Kidney tubule cell (primary cell): ENCODE results near the gene SHC3.
A peak's percentile ranks its signal among the peaks of the same experiment; 100 is the strongest.

Experiments used
- DNase-seq: peaks from one replicate; pipeline ENCODE4 v3.0.0-alpha.2; 2018; ENCODE audit warnings: low spot score

Gene SHC3

GRCh38 chr9:89106224-89106851 is 72.3 kb downstream of the SHC3 start:
- no peak for DNase-seq

- no peak for DNase-seq
These were observed 73.8 kb downstream of the SHC3 start for GRCh38 chr9:89104821-89105220.

DNA sequence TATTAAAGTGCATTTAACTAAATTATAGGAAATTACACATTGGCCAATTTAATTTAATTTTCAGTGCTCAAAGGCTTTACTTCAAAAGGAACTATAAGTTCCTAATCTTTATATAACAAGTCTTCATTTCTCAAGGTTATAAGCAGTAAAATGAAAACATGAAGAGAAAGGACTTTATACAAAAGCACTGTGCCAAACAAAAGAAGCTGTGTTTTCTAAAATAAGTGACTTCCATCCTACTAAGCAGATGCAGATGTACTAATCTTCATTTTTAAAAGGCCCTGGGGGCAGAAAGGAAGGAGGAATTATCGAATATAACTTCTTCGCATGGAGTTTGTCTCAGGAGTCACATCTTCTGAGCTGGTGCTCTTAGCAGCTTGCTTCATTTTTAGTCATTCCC is 81.4 kb downstream of the SHC3 start:
- no peak for DNase-seq

- no peak for DNase-seq
These were observed 81.8 kb downstream of the SHC3 start for GRCh38 chr9:89096807-89097206.

DNA sequence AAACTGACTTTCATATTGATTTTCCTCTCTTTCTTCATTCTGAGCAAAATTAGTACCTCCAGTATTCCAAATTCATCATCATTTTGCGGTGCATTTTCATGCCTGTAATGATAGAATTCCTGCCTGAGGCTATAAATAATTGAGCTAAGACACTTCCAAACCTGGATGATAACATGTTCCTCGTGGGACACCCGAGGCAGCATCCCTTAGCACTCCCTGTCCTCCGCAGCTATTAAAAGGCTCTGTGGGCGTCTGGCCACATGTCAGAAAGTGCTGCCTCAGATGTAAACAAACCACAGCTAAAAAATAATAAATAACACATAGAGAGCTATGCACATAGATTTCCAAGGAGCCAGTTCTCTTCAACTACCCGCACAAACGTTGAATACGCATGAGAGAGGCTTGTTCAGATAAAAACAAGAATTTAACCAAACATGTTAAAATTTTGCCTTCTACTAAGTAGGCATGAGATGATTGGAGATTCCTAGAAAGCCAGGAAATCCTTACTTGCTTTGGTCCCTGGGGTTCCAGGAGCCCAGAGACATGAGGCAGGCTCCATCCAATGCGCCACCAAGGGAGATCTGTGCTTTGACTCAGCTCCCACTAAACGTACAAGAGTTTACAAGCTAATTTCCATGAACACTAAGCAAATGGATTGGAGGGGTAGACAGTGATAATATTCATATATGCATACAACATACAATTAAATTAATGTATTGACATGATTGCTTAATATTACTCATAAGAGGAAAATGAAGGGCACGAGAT is 82.7 kb downstream of the SHC3 start:
- no peak for DNase-seq

DNA sequence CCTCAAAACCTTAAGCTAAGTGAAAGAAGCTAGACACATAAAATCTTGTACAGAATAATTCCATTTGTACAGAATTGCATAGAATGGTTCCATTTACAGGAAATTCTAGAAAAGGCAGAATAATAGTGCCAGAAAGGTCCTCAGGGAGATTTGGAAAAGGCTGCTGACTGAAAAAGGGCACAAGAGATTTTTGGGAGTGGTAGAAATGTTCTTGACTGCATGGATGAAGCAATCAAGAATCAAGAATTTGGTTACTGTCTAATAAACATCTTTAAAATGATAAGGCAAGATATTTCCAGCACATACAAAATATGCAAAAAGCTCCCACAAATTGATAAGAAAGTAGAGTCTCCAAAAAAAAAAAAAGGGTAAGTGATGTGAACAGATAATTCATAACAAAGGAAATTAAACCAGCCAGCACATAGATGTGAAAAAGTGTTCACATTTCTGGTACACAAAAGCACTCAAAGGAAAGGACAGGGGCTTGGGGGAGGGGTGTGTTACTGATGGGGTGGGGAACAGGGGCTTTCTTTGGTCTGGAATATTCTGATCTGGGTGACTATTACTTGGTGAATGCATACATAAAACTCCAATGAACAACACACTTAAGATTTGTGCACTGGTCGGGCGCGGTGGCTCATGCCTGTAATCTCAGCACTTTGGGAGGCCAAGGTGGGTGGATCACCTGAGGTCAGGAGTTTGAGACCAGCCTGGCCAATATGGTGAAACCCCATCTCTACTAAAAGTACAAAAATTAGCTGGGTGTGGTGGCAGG is 85.2 kb downstream of the SHC3 start:
- no peak for DNase-seq

- DNase-seq = no peak
These were observed 89.4 kb downstream of the SHC3 start for GRCh38 chr9:89089176-89089575.

DNA sequence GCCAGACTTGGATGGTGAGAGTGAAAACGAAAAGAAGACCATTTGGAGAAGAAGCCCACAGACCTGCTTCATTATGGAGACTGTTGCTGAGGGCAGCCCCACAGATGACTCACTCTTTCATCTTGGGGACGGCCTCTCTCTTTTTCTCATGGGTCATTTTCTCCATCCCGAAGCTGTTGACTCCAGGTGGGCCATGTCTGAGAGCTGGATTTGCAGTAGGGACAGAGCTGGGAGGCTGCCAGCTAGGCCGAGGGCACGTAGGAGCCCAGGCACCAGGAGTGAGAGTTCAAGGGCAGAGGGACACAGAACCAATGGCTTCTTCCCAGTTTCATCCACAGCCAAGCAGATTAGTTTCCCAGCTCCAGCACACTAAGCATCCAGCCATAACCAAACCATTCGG is 95.0 kb downstream of the SHC3 start:
- DNase-seq = no peak

DNA sequence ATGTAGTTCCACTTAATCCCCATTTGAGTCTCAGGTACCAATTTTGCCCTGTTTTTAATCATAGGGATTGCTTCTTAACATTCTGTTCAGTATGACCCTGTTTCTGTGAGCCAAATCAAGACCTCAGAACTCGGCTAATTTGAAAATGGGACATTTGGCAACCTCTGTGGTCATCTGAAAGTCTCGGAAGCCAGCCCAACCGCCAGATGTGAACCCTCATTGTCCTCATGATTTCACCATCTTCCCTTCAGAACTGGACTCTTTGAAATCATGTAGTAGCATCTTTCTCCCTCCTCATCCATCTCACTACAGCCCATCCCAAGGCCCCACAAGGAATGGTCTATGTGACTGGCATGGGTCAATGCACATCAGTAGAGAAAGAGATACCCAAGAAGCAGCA is 98.4 kb downstream of the SHC3 start:
- no peak for DNase-seq

GRCh38 chr9:89079391-89079790 is 99.2 kb downstream of the SHC3 start:
- no peak for DNase-seq

DNA sequence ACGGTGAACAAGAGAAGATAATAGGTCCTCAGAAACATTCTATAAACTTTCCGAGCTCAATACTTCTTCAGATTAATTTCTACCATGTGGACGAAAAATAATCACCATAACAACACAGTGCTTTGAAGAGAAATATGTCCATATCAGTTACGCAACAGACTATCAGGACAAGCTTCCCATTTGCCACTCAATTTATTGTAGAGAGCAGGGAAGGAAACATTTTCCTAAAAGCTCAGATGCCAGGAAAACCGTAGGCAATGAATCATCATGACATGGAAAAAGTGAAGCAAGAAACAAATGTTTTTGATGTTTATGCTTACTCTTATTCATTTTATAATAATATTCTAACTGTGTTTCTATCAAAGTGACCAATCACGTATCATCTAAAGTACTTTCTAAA is 99.8 kb downstream of the SHC3 start:
- DNase-seq = no peak

DNA sequence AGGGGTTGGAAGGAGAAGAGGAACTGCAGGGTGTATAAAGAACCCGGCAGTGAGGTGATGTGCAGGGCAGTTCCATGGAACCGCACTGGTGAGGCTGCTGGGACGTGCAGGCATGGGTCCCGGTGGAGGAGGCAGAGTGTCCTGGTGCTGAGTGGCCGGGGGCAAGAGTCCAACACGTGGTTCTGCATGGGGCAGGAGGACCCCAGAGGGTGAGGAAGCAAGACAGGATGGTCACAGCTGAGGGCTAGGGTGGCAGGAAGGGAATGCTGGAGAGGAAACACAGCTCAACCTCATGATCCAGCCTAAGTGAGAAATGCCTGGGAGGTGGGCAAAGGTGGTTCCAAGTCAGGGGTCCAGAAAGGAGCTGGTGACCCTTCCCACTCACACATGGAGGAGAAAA is 100.2 kb downstream of the SHC3 start:
- DNase-seq = no peak

DNA sequence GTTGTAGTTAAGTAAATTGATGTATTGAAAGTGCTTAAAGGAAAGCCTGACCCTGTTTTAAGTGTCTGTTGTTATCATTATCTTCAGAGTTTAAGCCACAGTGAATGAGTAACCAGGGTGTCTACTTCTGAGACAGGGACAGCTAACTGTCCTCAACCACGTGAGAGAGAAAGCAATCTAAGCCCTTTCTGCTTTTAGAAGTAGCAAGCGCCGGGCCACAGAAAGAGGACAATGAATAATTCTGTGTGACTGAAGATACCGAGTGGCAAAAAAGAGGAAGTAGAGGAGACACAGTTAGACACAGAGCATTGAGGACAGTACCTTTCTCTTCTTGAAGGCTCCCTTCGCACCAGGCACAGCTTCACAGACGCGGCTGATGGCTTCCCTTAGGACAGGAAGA is 101.1 kb downstream of the SHC3 start:
- peak; percentile 48 for DNase-seq

DNA sequence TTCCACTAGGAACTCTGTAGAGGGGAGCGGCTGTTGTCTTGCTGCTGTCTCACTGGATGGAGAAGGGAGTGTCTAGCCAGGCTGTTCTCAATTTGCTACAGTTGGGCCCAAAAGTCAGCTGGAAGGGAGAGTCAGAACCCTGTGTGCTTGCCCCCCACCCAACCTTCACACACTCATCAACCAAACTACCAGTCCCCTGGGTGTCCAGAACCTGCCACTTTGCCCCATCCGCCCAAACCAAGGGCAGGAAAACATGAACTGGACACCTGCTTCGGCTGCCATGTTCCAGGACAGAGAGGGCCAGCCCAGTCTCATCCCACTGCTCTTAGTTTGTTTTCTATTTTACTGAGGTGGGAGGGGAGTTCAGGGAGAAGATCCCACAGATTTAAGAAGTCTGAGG is 105.2 kb downstream of the SHC3 start:
- no peak for DNase-seq

DNA sequence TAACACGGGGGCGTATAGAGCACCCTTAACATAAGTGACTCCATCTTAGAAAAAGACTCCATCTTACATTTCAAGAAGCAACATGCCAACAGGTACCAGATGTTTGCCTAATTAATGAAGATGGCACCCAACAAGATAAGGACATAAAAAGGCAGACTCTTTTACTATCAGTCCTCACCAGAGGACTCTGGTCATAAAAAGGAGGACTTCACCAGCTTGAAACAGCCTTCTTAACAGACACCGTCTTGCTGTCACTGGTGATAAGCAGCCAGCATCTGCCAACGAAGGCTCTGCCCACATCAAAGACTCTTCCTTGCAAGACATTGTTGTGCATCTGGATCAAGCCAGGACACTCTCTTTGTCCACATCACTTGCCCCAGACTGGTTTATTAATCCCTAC is 107.0 kb downstream of the SHC3 start:
- no peak for DNase-seq

DNA sequence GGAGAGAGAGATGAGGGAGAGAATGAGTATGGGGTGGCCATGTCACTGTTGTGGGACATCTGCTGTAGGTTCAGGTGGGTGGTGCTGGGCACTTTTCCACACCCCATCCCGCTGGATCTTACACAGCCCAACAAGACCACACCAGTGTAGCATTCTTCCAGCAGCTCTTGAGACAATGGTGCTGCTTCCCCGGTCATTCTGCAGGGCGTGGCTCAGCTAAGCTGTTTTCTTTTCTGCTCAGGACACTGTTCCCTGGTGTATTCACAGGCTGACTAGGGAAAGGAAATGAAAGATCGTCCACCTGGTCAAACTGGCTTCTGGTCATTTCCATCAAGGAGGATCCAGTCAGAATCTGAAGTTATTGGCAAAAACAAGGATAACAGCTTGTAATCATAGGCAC is 111.8 kb downstream of the SHC3 start:
- no peak for DNase-seq

- no peak for DNase-seq
These were observed 112.7 kb downstream of the SHC3 start for GRCh38 chr9:89065921-89066320.

DNA sequence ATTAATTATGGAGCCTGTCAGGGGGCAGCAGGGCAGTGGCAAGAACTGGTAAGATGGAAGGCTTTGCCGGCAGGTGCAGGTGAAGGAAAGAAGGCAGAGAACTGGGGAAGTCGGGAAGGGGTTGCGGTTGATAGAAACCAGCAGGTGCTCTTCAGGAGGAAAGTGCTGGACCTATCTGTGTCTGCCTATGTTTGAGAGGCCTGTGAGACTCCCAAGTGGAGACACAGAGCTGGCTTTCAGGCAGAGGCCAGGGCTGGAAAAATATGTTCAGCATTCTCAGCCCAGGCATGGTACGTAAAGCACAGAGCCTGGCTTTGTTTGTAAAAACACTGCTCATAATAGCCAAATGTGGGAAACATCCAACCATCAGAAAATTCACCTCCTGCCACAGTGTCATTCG is 117.8 kb downstream of the SHC3 start:
- no peak for DNase-seq

DNA sequence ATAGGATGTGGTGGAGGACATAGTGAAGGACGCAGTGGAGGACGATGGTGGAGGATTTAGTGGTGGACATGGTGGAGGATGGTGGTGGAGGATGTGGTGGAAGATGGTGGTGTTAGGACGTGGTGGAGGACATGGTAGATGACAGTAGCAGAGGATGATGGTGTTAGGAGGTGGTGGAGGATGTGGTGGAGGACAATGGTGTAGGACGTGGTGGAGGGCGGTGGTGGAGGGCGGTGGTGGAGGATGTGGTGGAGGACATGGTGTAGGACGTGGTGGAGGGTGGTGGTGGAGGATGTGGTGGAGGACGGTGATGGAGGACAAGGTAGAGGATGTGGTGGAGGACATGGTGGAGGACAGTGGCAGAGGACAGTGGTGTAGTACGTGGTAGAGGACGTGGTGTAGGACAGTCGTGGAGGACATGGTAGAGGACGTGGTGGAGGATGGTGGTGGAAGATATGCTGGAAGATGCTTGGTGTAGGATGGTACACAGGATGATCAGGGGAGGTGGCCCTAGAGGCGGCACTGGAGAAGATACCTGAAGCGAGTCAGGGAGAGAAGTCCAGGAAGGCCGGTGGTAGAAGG is 118.6 kb downstream of the SHC3 start:
- DNase-seq = no peak

DNA sequence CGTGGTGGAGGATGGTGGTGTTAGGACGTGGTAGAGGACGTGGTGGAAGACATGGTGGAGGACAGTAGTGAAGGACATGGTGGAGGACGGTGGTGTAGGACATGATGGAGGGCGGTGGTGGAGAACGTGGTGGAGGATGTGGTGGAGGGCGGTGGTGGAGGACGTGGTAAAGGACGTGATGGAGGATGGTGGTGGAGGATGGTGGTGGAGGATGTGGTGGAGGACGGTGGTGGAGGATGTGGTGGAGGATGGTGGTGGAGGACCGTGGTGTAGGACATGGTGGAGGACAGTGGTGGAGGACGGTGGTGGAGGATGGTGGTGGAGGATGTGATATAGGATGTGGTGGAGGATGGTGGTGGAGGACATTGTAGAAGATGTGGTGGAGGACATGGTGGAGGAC is 119.7 kb downstream of the SHC3 start:
- DNase-seq = no peak

DNA sequence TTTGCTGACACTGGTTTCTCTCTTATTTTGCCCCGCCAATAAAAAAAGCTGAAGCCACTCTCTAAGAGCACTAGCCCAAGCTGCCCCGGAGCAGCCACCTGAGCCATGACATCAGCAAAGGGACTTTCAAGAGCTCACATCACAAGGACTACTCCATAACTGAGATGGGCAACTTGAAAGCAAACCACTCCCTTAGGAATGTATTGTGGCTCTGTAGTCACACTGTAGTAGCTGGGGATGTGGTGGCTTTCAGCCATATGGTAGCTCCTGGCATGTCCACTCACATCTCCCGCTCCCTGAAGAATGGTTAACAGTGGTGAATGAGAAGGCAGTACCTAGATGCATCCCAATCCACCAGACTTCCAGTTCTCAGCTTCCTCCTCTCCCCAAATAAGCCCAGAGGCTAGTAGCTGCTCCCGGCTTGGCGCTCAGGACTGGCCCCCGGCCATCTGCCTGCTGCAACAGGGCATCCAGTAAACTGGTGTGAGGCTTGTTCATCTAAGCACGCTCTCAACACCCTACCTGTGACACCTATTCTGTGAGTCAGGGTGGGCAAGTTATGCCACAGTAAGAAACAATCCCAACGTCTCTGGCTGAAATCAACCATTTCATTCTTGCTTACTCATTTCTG is 123.6 kb downstream of the SHC3 start:
- DNase-seq = peak; percentile 2

- no peak for DNase-seq
These were observed 125.3 kb downstream of the SHC3 start for GRCh38 chr9:89053301-89053700.
